SK-N-SH treated with all-trans-retinoic acid at 6 μM for 48 hours (cell line): ENCODE data around the gene PLB1.

Source experiments
- ATAC-seq: fragments of 200-7000 bp; cut with Tn5 transposase; 3 replicates; pipeline ENCODE4 v1.9.1; 2020; ENCODE audit warnings: mild to moderate bottlenecking, moderate library complexity
- ARNTL ChIP-seq: fragments of 450-650 bp; formaldehyde crosslinking; IDR thresholded peaks from 2 replicates; pipeline ENCODE4 v1.5.0; 2020; ENCODE audit warnings: low read depth, mild to moderate bottlenecking, moderate library complexity, borderline replicate concordance
- BACH2 ChIP-seq: fragments of 250-450 bp; sonication (Bioruptor Pico); IDR thresholded peaks from 2 replicates; pipeline ENCODE4 v1.9.0; 2021; ENCODE audit warnings: mild to moderate bottlenecking, borderline replicate concordance
- CREB5 ChIP-seq: fragments of 250-450 bp; sonication (Bioruptor Pico); IDR thresholded peaks from 2 replicates; pipeline ENCODE4 v1.5.1; 2020; ENCODE audit warnings: low read depth, mild to moderate bottlenecking, moderate library complexity
- CSDC2 ChIP-seq: fragments of 250-450 bp; sonication (Bioruptor Pico); IDR thresholded peaks from 2 replicates; pipeline ENCODE4 v1.5.0; 2020; ENCODE audit warnings: mild to moderate bottlenecking, moderate library complexity
- CSRNP3 ChIP-seq: fragments of 250-450 bp; sonication (Bioruptor Pico); IDR thresholded peaks from 2 replicates; pipeline ENCODE4 v1.5.1; 2021; ENCODE audit warnings: mild to moderate bottlenecking, moderate library complexity
- ESRRG ChIP-seq: fragments of 250-450 bp; sonication (Bioruptor Pico); IDR thresholded peaks from 2 replicates; pipeline ENCODE4 v1.6.1; 2021; ENCODE audit warnings: mild to moderate bottlenecking
- GLIS3 ChIP-seq: fragments of 250-450 bp; sonication (Bioruptor Pico); IDR thresholded peaks from 2 replicates; pipeline ENCODE4 v1.5.0; 2020; ENCODE audit warnings: mild to moderate bottlenecking, moderate library complexity
- ISL1 ChIP-seq: fragments of 250-450 bp; sonication (Bioruptor Pico); IDR thresholded peaks from 2 replicates; pipeline ENCODE4 v2.1.2; 2022; ENCODE audit warnings: mild to moderate bottlenecking, moderate library complexity
- OSR1 ChIP-seq: fragments of 250-450 bp; sonication (Bioruptor Pico); IDR thresholded peaks from 2 replicates; pipeline ENCODE4 v1.8.0; 2022; ENCODE audit warnings: moderate library complexity, mild to moderate bottlenecking, inconsistent platforms
- PATZ1 ChIP-seq: fragments of 250-450 bp; sonication (Bioruptor Pico); IDR thresholded peaks from 2 replicates; pipeline ENCODE4 v1.8.0; 2020; ENCODE audit warnings: mild to moderate bottlenecking, moderate library complexity, borderline replicate concordance
- POU6F1 ChIP-seq: fragments of 250-450 bp; sonication (Bioruptor Pico); IDR thresholded peaks from 2 replicates; pipeline ENCODE4 v1.8.0; 2021; ENCODE audit warnings: low read depth, mild to moderate bottlenecking, moderate library complexity, borderline replicate concordance
- PPARA ChIP-seq: fragments of 250-450 bp; sonication (Bioruptor Pico); IDR thresholded peaks from 2 replicates; pipeline ENCODE4 v1.5.0; 2020; ENCODE audit warnings: mild to moderate bottlenecking, borderline replicate concordance
- RARB ChIP-seq: fragments of 250-450 bp; sonication (Bioruptor Pico); IDR thresholded peaks from 2 replicates; pipeline ENCODE4 v1.8.0; 2021; ENCODE audit warnings: mild to moderate bottlenecking, moderate library complexity
- SNAI2 ChIP-seq: fragments of 250-450 bp; sonication (Bioruptor Pico); IDR thresholded peaks from 2 replicates; pipeline ENCODE4 v1.5.0; 2020; ENCODE audit warnings: mild to moderate bottlenecking, moderate library complexity
- TCF4 ChIP-seq: fragments of 250-450 bp; sonication (Bioruptor Pico); IDR thresholded peaks from 2 replicates; pipeline ENCODE4 v1.8.0; 2021; ENCODE audit warnings: mild to moderate bottlenecking, moderate library complexity, borderline replicate concordance
- TOX ChIP-seq: fragments of 250-450 bp; sonication (Bioruptor Pico); IDR thresholded peaks from 2 replicates; pipeline ENCODE4 v1.8.0; 2021; ENCODE audit warnings: mild to moderate bottlenecking, moderate library complexity, borderline replicate concordance
- TSHZ2 ChIP-seq: fragments of 250-450 bp; sonication (Bioruptor Pico); IDR thresholded peaks from 2 replicates; pipeline ENCODE4 v1.5.0; 2020; ENCODE audit warnings: mild to moderate bottlenecking, moderate library complexity
- ZC3H10 ChIP-seq: fragments of 250-450 bp; sonication (Bioruptor Pico); IDR thresholded peaks from 2 replicates; pipeline ENCODE4 v1.5.1; 2021; ENCODE audit warnings: mild to moderate bottlenecking, moderate library complexity
- ZFP3 ChIP-seq: fragments of 250-450 bp; sonication (Bioruptor Pico); IDR thresholded peaks from 2 replicates; pipeline ENCODE4 v1.5.0; 2020; ENCODE audit warnings: mild to moderate bottlenecking, moderate library complexity
- ZFP30 ChIP-seq: fragments of 450-650 bp; formaldehyde crosslinking; IDR thresholded peaks from 2 replicates; pipeline ENCODE4 v1.5.0; 2022; ENCODE audit warnings: mild to moderate bottlenecking, moderate library complexity
- ZNF565 ChIP-seq: fragments of 450-650 bp; formaldehyde crosslinking; conservative IDR thresholded peaks from 2 replicates; pipeline ENCODE4 v1.5.0; 2020; ENCODE audit warnings: low read depth, mild to moderate bottlenecking, moderate library complexity
- ZNF70 ChIP-seq: fragments of 450-650 bp; formaldehyde crosslinking; IDR thresholded peaks from 2 replicates; pipeline ENCODE4 v1.5.0; 2020; ENCODE audit warnings: mild to moderate bottlenecking, moderate library complexity
- ZNF8 ChIP-seq: fragments of 450-650 bp; formaldehyde crosslinking; IDR thresholded peaks from 2 replicates; pipeline ENCODE4 v1.5.0; 2020; ENCODE audit warnings: mild to moderate bottlenecking, moderate library complexity

Gene PLB1

GRCh38 chr2:28492282-28492681 lies 3.6 kb upstream of the PLB1 start:
- ATAC-seq, result no peak
- no peak for TF ChIP-seq BACH2
- TF ChIP-seq PPARA (CRISPR knock-in tag), result no peak
- no peak for TF ChIP-seq CREB5 (CRISPR knock-in tag)
- TF ChIP-seq SNAI2 (CRISPR knock-in tag), result no peak
- TF ChIP-seq PATZ1 (CRISPR knock-in tag), result no peak
- no peak for TF ChIP-seq ZNF70 (CRISPR knock-in tag)
- no peak for TF ChIP-seq POU6F1 (CRISPR knock-in tag)
- TF ChIP-seq CSRNP3 (CRISPR knock-in tag), result no peak
- no peak for TF ChIP-seq ZFP30 (CRISPR knock-in tag)
- TF ChIP-seq ZNF8 (CRISPR knock-in tag), result no peak
- no peak for TF ChIP-seq ISL1 (CRISPR knock-in tag)
- no peak for TF ChIP-seq OSR1 (CRISPR knock-in tag)
- TF ChIP-seq TSHZ2 (CRISPR knock-in tag), result no peak
- no peak for TF ChIP-seq CSDC2
- no peak for TF ChIP-seq RARB

GRCh38 chr2:28493636-28494035 lies 2.2 kb upstream of the PLB1 start:
- no peak for ATAC-seq
- TF ChIP-seq ZFP30 (CRISPR knock-in tag) (no peak), ZNF565 (no peak), ARNTL (CRISPR knock-in tag) (no peak), GLIS3 (no peak), BACH2 (no peak), PPARA (CRISPR knock-in tag) (no peak), ESRRG (CRISPR knock-in tag) (no peak), RARB (no peak), TSHZ2 (CRISPR knock-in tag) (no peak), ZC3H10 (CRISPR knock-in tag) (no peak), POU6F1 (CRISPR knock-in tag) (no peak), TCF4 (CRISPR knock-in tag) (no peak), TOX (CRISPR knock-in tag) (no peak), ZFP3 (CRISPR knock-in tag) (no peak), SNAI2 (CRISPR knock-in tag) (no peak), CREB5 (CRISPR knock-in tag) (no peak), CSDC2 (no peak), ZNF8 (CRISPR knock-in tag) (no peak)
- TF ChIP-seq, all 23 proteins: peak for 0
